Thyroid gland (tissue), 4 donors: ENCODE results near the gene PSMB3. TPM values are rescaled to one million over a fixed set of nuclear protein-coding genes. Genes with fewer than 3 reads are reported as not detected.
A peak's percentile ranks its signal among the peaks of the same experiment; 100 is the strongest.

Source experiments
- DNase-seq, 2 donors: peaks; one replicate each; pipeline ENCODE4 v3.0.0-alpha.2; 2019
- H3K27ac ChIP-seq, 3 donors: fragments of 200-600 bp; sonication (generic); 1 replicate in 2 of 3; 2 replicates in 1 of 3; pipeline ENCODE4 v1.5.1; 2016 to 2019; ENCODE audit warnings: mild to moderate bottlenecking in 1 of 3, moderate library complexity in 1 of 3
- H3K27me3 ChIP-seq: fragments of 200-600 bp; sonication (generic); one replicate; pipeline ENCODE4 v1.5.1; 2019
- H3K36me3 ChIP-seq, 2 donors: fragments of 200-600 bp; sonication (generic); one replicate each; pipeline ENCODE4 v1.5.1; 2016 to 2019
- H3K4me1 ChIP-seq, 2 donors: fragments of 200-600 bp; sonication (generic); one replicate each; pipeline ENCODE4 v1.5.1; 2017 to 2019
- H3K4me3 ChIP-seq, 3 donors: fragments of 200-600 bp; sonication (generic); replicated peaks in 1 of 3; 1 replicate in 2 of 3; 2 replicates in 1 of 3; pipeline ENCODE4 v1.5.1; 2016; ENCODE audit warnings: mild to moderate bottlenecking in 1 of 3
- H3K9me3 ChIP-seq: fragments of 200-600 bp; sonication (generic); one replicate; pipeline ENCODE4 v1.5.1; 2017
- POLR2A ChIP-seq, 2 donors: fragments of 450-650 bp; IDR thresholded peaks; one replicate each; pipeline ENCODE4 v1.6.1; 2017; ENCODE audit warnings: antibody characterized with exemption in 2 of 2, mild to moderate bottlenecking in 2 of 2, moderate library complexity in 1 of 2
- WGBS, 2 donors: methylation state at CpG; one replicate each; pipeline ENCODE4 v1.1.5; 2017; 5-methylcytosine and 5-hydroxymethylcytosine counted together
- intact Hi-C: fragments of 100-400 bp; cut with DNase I; formaldehyde crosslinking; loops from one replicate; pipeline ENCODE4 v1.15.1; 2023
- total RNA-seq, 4 donors: library from RNA; depleted of rRNA; stranded (reverse); fragments of >200 nt; gene quantifications; one replicate each; pipeline ENCODE4 v1.2.3, GENCODE V29; 2016
- TF ChIP-seq, protein P1 (sequence below), 6 experiments: fragments of 200-600 bp in 3 of 6; fragments of 450-650 bp in 3 of 6; sonication (generic) in 3 of 6; IDR thresholded peaks; one replicate each; pipeline ENCODE4 v1.5.1; 2016 to 2019; ENCODE audit warnings: antibody characterized with exemption in 6 of 6, mild to moderate bottlenecking in 2 of 6, inconsistent platforms in 1 of 6, moderate library complexity in 1 of 6

Gene PSMB3
- total RNA-seq, 4 donors from 2014 or later = 135 to 256 (median 222) TPM

DNA sequence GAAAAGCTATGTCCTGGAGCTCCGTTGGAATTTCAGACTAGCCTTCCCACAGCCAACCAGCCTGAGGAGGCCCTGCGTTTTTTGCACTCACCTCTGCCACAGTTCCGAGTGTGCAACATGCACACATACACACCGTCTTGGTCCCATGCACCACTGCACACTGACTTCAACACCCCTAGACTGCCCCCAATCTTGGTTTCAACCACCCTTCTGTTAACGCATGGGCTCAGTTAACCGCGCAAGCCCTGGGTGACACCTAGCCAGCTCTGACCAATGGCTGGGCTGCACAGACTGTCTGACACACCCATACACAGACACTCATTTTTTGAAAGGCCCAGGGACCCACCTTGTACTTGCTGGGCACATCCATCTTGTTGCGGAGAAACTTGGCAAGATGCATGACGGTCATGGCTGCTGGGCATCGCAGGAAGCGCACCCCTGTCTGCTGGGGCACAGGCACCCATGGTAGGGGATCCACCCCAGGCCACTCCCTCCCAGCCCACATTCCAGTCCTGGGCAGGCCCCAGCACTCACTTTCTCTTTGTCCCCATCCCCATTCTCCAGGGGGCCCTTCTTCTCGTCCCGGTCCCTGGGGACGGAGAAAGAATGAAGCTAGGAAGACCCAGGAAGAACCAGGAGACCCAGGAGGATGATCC lies 14.4 kb upstream of the PSMB3 start:
- DNase-seq = no peak
- TF ChIP-seq POLR2A (IDR thresholded peaks at IDR 0.05) = no peak
- TF ChIP-seq, protein P1, sequence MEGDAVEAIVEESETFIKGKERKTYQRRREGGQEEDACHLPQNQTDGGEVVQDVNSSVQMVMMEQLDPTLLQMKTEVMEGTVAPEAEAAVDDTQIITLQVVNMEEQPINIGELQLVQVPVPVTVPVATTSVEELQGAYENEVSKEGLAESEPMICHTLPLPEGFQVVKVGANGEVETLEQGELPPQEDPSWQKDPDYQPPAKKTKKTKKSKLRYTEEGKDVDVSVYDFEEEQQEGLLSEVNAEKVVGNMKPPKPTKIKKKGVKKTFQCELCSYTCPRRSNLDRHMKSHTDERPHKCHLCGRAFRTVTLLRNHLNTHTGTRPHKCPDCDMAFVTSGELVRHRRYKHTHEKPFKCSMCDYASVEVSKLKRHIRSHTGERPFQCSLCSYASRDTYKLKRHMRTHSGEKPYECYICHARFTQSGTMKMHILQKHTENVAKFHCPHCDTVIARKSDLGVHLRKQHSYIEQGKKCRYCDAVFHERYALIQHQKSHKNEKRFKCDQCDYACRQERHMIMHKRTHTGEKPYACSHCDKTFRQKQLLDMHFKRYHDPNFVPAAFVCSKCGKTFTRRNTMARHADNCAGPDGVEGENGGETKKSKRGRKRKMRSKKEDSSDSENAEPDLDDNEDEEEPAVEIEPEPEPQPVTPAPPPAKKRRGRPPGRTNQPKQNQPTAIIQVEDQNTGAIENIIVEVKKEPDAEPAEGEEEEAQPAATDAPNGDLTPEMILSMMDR (IDR thresholded peaks at IDR 0.05) = no peak
- Histone ChIP-seq H3K27ac (no peak overlapping the region), H3K27me3 (no peaks in the 10 kb centered on the region), H3K9me3 (no peaks in the 10 kb centered on the region), H3K36me3 (peaks cover 11 to 14% of the 10 kb centered on the region in 2 donors), H3K4me1 (peaks cover 24 to 39% of the 10 kb centered on the region in 2 donors), H3K4me3 (no peak overlapping the region)
- intact Hi-C loops = loop anchor here (5.0 to 10.0 kb wide), 2 partner anchors 36 to 133 kb away; partner anchors contain the start of gene SRCIN1
- WGBS, 2 donors = 87 to 92% methylated on average over 14 of the region's 14 CpGs

DNA sequence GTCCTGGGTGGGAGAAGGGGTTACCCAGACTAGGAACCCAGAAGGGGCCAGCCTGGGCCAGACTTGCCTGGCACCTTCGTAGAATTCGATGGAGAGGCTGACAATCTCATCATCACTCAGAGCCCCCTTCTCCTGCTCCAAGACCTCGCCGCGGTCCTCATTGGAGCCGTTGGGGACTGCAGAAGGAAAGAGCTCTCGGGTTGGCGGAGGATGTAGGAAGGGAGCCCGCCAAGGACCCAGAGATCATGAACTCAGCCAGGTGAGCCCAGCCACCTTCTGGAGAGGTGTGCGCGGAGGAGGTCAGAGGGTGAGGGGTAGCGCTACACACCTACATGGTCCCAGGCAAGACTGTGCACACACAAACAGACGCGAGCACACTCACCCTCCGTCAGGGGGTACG lies 13.9 kb upstream of the PSMB3 start:
- no peak for DNase-seq
- H3K4me3 ChIP-seq = no peak overlapping the region
- H3K36me3 ChIP-seq = peaks cover 8 to 14% of the 10 kb centered on the region in 2 donors
- TF ChIP-seq POLR2A (IDR thresholded peaks at IDR 0.05) = no peak
- TF ChIP-seq, protein P1 (IDR thresholded peaks at IDR 0.05) = no peak
- no peaks in the 10 kb centered on the region for H3K27me3 ChIP-seq
- peaks cover 26 to 41% of the 10 kb centered on the region in 2 donors for H3K4me1 ChIP-seq
- intact Hi-C loops = loop anchor here (5.0 to 10.0 kb wide), 2 partner anchors 36 to 134 kb away; partner anchors contain the start of gene SRCIN1
- H3K9me3 ChIP-seq = no peaks in the 10 kb centered on the region
- 90 to 95% methylated on average over 16 of the region's 16 CpGs for WGBS, 2 donors
- H3K27ac ChIP-seq = no peak overlapping the region

DNA sequence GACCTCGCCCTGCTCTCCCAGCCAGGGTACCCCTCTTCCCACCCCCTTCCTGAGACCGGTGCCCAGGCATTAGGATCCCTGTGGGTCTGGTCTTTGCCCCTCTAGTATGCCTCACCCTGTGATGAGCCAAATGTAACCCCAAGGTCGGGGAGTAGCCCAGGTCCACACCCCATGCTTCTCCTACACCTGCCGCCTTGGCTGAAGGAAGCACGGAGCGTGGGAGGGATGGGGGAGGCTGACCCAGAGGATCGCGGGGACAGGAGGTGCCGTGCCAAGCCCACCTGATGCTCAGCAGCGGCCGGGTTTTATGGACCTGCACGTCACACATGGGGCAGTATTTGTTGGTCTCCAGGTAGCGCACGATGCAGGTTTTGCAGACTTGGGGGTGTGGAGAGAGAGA lies 13.2 kb upstream of the PSMB3 start:
- intact Hi-C loops = loop anchor here (5.0 to 10.0 kb wide), 2 partner anchors 37 to 135 kb away; partner anchors contain the start of gene SRCIN1

DNA sequence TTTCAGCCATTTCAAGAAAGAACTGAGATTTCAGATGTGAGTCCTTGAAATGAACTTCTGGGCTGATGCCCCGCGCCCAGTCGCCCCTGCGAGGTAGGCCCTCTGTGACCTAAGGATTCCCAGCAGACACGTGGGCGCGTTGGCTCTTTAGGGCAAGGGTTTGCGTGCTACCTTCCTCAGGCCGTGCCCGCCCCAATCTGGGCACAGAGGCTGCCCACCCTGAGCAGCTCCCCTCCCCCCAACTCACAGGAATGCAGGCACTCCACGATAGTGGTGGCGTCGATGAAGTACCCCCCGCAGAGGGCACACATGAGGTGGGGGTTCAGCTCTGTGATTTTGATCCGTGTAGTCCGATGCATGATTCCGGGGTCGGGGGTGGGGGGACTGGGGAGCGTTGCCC lies 12.5 kb upstream of the PSMB3 start:
- Histone ChIP-seq H3K4me1 (peaks cover 26 to 43% of the 10 kb centered on the region in 2 donors), H3K27ac (no peak overlapping the region), H3K4me3 (no peak overlapping the region), H3K27me3 (no peaks in the 10 kb centered on the region), H3K36me3 (peaks cover 8 to 14% of the 10 kb centered on the region in 2 donors), H3K9me3 (no peaks in the 10 kb centered on the region)
- TF ChIP-seq, protein P1 (IDR thresholded peaks at IDR 0.05) = no peak
- TF ChIP-seq POLR2A (IDR thresholded peaks at IDR 0.05) = no peak
- intact Hi-C loops = no loop called here
- no peak for DNase-seq
- 84 to 86% methylated on average over 11 to 19 of the region's 19 CpGs for WGBS, 2 donors

More for the DNA sequence above, 13.2 kb upstream of the PSMB3 start:
- no peak overlapping the region for H3K4me3 ChIP-seq
- no peak overlapping the region for H3K27ac ChIP-seq
- WGBS, 2 donors = 90 to 94% methylated on average over 13 to 14 of the region's 14 CpGs
- TF ChIP-seq, protein P1 (IDR thresholded peaks at IDR 0.05) = no peak
- no peak for TF ChIP-seq POLR2A (IDR thresholded peaks at IDR 0.05)
- no peak for DNase-seq
- peaks cover 8 to 14% of the 10 kb centered on the region in 2 donors for H3K36me3 ChIP-seq
- H3K27me3 ChIP-seq = no peaks in the 10 kb centered on the region
- H3K4me1 ChIP-seq = peaks cover 26 to 45% of the 10 kb centered on the region in 2 donors
- H3K9me3 ChIP-seq = no peaks in the 10 kb centered on the region

DNA sequence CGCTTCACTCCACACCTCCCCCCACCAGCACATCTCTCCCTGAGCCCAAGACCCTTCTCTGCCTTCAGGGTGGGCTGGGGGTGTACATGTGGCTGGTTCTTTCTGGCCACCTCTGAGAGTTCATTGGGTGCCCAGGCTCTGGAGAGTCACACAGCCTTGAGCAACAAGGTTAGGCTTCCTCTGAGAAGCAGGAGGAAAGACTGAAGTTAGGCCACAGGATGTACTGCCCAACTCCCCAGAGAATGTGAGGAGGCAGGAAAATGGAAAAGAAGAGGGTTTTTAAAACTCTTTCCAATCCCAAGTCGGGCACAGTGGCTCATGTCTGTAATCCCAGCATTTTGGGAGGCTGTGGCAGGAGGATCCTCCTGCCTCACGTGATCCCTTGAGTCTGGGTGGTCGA lies 11.7 kb upstream of the PSMB3 start:
- Histone ChIP-seq H3K27me3 (no peaks in the 10 kb centered on the region), H3K36me3 (peaks cover 8 to 14% of the 10 kb centered on the region in 2 donors), H3K4me1 (peaks cover 23 to 40% of the 10 kb centered on the region in 2 donors), H3K4me3 (no peak overlapping the region), H3K9me3 (no peaks in the 10 kb centered on the region), H3K27ac (peak overlapping the region in 1 of 3 donors; percentile 8)
- WGBS, 2 donors = 65 to 71% methylated on average over 4 of the region's 4 CpGs
- DNase-seq = no peak
- TF ChIP-seq, protein P1 (IDR thresholded peaks at IDR 0.05) = no peak
- intact Hi-C loops = no loop called here
